ENCODE measurements around the gene SEC11C. TPM values are rescaled to one million over a fixed set of nuclear protein-coding genes. Genes with fewer than 3 reads are reported as not detected.
"Not testable (repeated sequence)": the region's sequence is repeated elsewhere in the genome, so short reads cannot be mapped to it uniquely, and the experiment has no call there.

Gene SEC11C
- total RNA-seq, 1 experiment from 2014 or later: 49.5 TPM

GRCh38 chr18:59139291-59139614, 431 bp upstream of the SEC11C start (continued):
- TF ChIP-seq FOXK1 (CRISPR knock-in tag; IDR thresholded peaks at IDR 0.05): no peak

GRCh38 chr18:59140302-59140885, 710 bp downstream of the SEC11C start:
- H3K9me3 Mint-ChIP-seq: peaks cover 5% of the 10 kb centered on the region; the same call in 1 of the 2 replicates
- ChIA-PET CTCF (interaction anchor here (1.0 to 2.3 kb wide), 9 partner anchors 52 to 372 kb away, joined by 3 to 7 read pairs (median 5); no protein-coding TSS in a partner anchor), POLR2A (interaction anchor here (0.6 to 0.7 kb wide), 2 partner anchors 9 to 276 kb away, joined by 3 read pairs; partner anchors contain the start of gene ZNF532)
- H3K27ac Mint-ChIP-seq: no peak overlapping the region; the same call in 1 of the 2 replicates
- H3K4me3 Mint-ChIP-seq: peak overlapping the region; percentile 91
- no peaks in the 10 kb centered on the region for H3K36me3 Mint-ChIP-seq
- peaks cover 20% of the 10 kb centered on the region for H3K27me3 Mint-ChIP-seq (ENCODE audit: low read depth)
- 0 out of 2 replicates have a peak, but pooled peaks have one; percentile 30 for TF ChIP-seq IRF1 (CRISPR knock-in tag; IDR thresholded peaks at IDR 0.05)
- TF ChIP-seq SOX15 (CRISPR knock-in tag; IDR thresholded peaks at IDR 0.05): no peak
- TF ChIP-seq TCF7 (CRISPR knock-in tag; IDR thresholded peaks at IDR 0.05; ENCODE audit: low read depth): 0 out of 2 replicates have a peak, but pooled peaks have one; percentile 47
- no peak for TF ChIP-seq JUN (CRISPR knock-in tag; IDR thresholded peaks at IDR 0.05)
- no peak for TF ChIP-seq E2F4 (CRISPR knock-in tag; IDR thresholded peaks at IDR 0.05; ENCODE audit: borderline replicate concordance, low read depth)
- 0 out of 2 replicates have a peak, but pooled peaks have one; percentile 58 for TF ChIP-seq KAT7 (CRISPR knock-in tag; IDR thresholded peaks at IDR 0.05; ENCODE audit: borderline replicate concordance)
- no peak for TF ChIP-seq OVOL2 (CRISPR knock-in tag; IDR thresholded peaks at IDR 0.05; ENCODE audit: borderline replicate concordance)
- TF ChIP-seq NFYB (CRISPR knock-in tag; conservative IDR thresholded peaks at IDR 0.05; ENCODE audit: low read depth): no peak
- no peak for TF ChIP-seq SP1 (CRISPR knock-in tag; conservative IDR thresholded peaks at IDR 0.05)
- DNase-seq (ENCODE audit: low spot score) (peak; percentile 22), ATAC-seq (no peak)
- H3K4me1 Mint-ChIP-seq: peaks cover 21% of the 10 kb centered on the region

- H3K9me3 Mint-ChIP-seq: peaks cover 5% of the 10 kb centered on the region; the same call in 1 of the 2 replicates
- DNase-seq (ENCODE audit: low spot score) (no peak), ATAC-seq (no peak)
- ChIA-PET CTCF (interaction anchor here (0.6 to 2.3 kb wide), 7 partner anchors 53 to 373 kb away, joined by 3 to 7 read pairs (median 5); no protein-coding TSS in a partner anchor), POLR2A (no interaction called here)
- TF ChIP-seq GABPB1 (CRISPR knock-in tag; IDR thresholded peaks at IDR 0.05) (peak; percentile 80), GRHL2 (CRISPR knock-in tag; IDR thresholded peaks at IDR 0.05; ENCODE audit: insufficient replicate concordance, severe bottlenecking) (no peak)
- H3K4me3 Mint-ChIP-seq: peak overlapping the region; percentile 91
- H3K27ac Mint-ChIP-seq: no peak overlapping the region
- H3K36me3 Mint-ChIP-seq: no peaks in the 10 kb centered on the region
- peaks cover 11% of the 10 kb centered on the region for H3K27me3 Mint-ChIP-seq (ENCODE audit: low read depth)
- H3K4me1 Mint-ChIP-seq: peaks cover 21% of the 10 kb centered on the region
Measured at GRCh38 chr18:59141294-59142068, 1.8 kb downstream of the SEC11C start.

GRCh38 chr18:59142274-59142673, 2.6 kb downstream of the SEC11C start:
- Mint-ChIP-seq H3K36me3 (no peaks in the 10 kb centered on the region), H3K9me3 (peaks cover 5% of the 10 kb centered on the region; the same call in 1 of the 2 replicates), H3K27ac (no peak overlapping the region), H3K4me1 (peaks cover 21% of the 10 kb centered on the region), H3K27me3 (ENCODE audit: low read depth) (peaks cover 7% of the 10 kb centered on the region), H3K4me3 (no peak overlapping the region)
- ChIA-PET CTCF (interaction anchor here (0.8 to 1.8 kb wide), 2 partner anchors 79 to 260 kb away, joined by 4 to 5 read pairs; no protein-coding TSS in a partner anchor), POLR2A (no interaction called here)
- DNase-seq (ENCODE audit: low spot score) (no peak), ATAC-seq (no peak)
- no peak for TF ChIP-seq E2F4 (CRISPR knock-in tag; IDR thresholded peaks at IDR 0.05; ENCODE audit: borderline replicate concordance, low read depth)
- TF ChIP-seq ATF2 (CRISPR knock-in tag; IDR thresholded peaks at IDR 0.05; ENCODE audit: borderline replicate concordance, low read depth): no peak
- TF ChIP-seq ZNF425 (CRISPR knock-in tag; conservative IDR thresholded peaks at IDR 0.05): no peak

- POLR2A ChIA-PET; ATAC-seq; H3K9me3 Mint-ChIP-seq; H3K36me3 Mint-ChIP-seq; H3K27ac Mint-ChIP-seq; DNase-seq (ENCODE audit: low spot score); H3K4me3 Mint-ChIP-seq; H3K27me3 Mint-ChIP-seq (ENCODE audit: low read depth): not testable (repeated sequence)
- H3K4me1 Mint-ChIP-seq: peaks cover 21% of the 10 kb centered on the region
- CTCF ChIA-PET: interaction anchor here (0.6 to 1.4 kb wide), 2 partner anchors 121 to 681 kb away, joined by 3 read pairs; no protein-coding TSS in a partner anchor
Measured at GRCh38 chr18:59142800-59143416, 3.2 kb downstream of the SEC11C start.

Measured in WTC11 (cell line).